NCI-H526 treated with DMSO at 0.1 percent for 48 hours (cell line): ENCODE data around the gene TNFAIP1.
"Not testable (repeated sequence)": the region's sequence is repeated elsewhere in the genome, so short reads cannot be mapped to it uniquely, and the experiment has no call there.

ENCODE experiments used
- DNase-seq: peaks from one replicate; lab custom pipeline; 2025; lab: John Stamatoyannopoulos, UW

Gene TNFAIP1

DNA sequence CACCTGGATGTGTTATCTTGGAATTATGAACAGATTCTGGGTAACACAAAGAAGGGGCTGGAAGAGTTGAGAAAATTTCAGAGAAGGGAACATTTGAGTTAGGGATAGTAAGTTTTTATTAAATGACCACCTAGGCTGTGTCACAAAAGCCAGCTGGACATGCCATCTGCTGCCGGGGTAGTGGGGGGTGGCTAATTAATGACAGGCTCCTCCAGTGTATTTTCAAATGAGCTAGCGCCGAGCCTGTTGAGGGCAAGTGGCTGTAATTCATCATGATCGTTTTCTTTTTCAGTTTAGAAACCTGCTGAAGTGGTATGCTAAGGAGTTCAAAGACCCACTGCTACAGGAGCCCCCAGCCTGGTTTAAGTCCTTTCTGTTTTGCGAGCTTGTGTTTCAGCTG lies 10.3 kb upstream of the TNFAIP1 start:
- no peak for DNase-seq

DNA sequence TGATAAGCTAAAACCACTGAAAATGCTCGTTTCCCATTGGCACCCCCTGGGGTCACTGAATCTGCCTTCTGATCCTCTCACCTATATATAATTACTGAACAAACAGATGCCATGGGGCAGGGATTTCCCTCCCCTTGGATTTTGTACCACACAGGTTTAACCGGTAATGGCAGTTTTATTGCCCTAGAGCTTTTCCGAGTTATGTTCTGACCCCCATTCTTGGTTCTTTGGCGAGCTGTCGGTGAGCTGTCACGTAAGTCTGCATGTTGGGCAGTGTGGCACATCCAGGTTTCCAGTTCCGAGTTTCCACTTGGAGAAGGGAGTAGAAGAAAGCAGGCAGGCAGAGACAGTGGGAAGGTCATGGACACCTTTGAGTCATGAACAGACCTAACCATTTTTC lies 9.4 kb upstream of the TNFAIP1 start:
- no peak for DNase-seq

DNA sequence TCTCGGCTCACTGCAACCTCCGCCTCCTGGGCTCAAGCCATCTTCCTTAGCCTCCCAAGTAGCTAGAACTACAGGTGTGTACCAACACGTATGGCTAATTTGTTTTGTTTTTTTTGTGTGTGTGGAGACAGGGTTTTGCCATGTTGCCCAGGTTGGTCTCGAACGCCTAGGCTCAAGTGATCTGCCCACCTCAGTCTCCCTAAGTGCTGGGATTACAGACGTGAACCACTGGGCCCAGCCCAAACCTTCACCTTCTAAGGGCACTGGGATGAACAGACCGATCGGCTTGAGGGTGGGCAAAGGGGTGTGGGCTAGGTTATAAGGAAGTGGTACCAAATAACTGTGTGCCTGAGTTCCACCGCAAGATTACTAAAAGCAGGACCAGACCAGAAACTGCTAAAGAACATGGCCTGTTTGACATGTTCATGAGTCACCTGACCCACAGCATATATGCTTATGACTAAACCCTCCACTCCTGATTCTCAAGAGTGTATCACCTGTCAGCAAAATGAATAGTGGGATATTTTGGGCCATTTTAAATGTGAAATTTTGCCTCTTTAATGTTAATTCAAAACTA lies 8.4 kb upstream of the TNFAIP1 start:
- DNase-seq, result no peak

DNA sequence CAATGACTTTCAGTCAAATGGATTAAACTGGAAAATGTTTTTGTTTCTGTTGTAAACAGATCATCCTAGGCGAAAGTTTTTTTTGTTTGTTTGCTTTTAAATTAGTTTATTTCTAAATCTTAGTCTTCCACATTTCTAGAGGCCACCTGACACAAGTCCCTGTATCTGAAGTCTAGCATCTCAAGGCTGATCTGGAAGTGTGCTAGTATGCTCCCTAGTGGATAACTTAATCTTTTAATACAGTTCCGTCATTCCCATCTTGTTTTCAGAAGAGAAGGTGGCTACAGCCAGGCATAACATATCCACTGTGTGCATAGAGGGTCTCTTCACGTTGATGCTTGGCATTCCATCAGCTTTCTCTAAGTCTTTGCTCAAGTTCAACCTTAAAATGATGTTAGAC lies 7.9 kb upstream of the TNFAIP1 start:
- DNase-seq, result no peak

DNA sequence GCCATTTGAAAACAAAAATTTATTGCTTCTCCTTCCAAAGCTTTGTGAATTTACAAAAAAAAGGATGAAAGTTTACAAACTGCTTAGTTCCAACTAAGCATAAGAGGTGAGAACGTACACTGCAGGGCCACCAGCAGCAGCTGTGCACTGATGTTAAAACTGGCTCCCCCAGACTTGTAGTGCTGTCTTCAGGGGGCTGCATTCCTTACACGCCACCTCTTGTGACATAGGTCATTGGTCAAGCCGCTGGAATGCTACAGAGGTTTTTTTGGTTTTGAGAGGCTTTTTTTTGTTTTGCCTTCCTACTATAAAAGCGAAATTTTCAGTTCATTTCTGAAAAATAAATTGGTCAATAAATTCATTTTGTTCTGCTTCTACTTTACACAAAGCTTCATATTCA lies 7.2 kb upstream of the TNFAIP1 start:
- no peak for DNase-seq

- no peak for DNase-seq
Measured at GRCh38 chr17:28330671-28331070, 4.9 kb upstream of the TNFAIP1 start.

DNA sequence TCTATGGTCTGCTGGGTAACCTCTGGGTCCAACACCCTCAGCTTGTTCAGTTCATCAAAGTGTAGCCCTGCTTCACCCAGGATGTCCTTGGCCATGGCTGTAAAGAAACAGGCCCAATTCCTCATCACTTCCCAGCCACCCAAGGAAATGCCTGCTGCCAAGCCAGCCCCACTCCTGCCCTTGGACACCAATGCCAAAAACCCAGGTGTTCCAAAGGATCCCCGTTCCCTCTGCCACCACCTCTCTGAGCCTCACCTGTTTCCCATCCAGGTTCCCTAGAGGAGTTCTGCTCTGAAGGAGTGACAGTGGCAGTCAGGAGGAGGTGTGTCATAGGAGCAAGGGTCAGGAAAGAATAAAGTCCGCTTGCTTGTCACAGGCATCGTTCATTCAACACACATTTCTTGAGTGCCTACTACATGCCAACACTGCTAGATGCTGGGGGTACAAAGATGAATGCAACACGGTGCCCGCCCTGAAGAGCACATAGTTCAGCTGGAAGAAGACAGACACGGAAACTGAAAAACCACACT lies 3.6 kb upstream of the TNFAIP1 start:
- no peak for DNase-seq

GRCh38 chr17:28333083-28333746 lies 2.3 kb upstream of the TNFAIP1 start:
- no peak for DNase-seq

- DNase-seq, result no peak
Measured at GRCh38 chr17:28334171-28334570, 1.4 kb upstream of the TNFAIP1 start.

DNA sequence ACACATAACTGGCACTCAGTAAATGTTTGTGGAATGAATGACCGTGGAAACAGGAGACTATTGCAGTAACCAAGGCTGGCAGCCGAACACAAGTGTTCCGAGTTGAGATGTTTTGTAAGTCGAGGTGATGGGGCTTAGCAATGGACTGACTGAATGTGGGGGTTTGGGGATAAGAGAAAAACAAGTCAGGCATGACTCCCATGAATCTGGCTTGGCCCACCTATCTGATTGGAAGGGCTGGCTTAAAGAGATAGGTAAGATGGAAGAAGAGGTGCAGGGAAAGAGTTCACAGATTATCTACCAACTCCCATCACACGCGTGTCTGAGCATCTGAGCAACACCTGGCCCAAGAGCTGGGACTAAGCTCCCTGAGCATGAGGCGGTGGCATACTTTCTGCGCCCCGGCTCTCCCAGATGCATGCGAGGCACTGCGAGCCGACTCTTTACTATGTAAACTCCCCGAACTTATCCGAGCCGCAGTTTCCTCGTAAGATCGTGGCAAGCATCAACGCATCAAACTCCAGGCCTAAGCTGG lies 828 bp upstream of the TNFAIP1 start:
- no peak for DNase-seq

- DNase-seq, result peak; percentile 46
Measured at GRCh38 chr17:28335959-28336871, 654 bp downstream of the TNFAIP1 start.

- no peak for DNase-seq
Measured at GRCh38 chr17:28338056-28338768, 2.7 kb downstream of the TNFAIP1 start.

GRCh38 chr17:28338769-28339212 lies 3.2 kb downstream of the TNFAIP1 start:
- not testable (repeated sequence) for DNase-seq

DNA sequence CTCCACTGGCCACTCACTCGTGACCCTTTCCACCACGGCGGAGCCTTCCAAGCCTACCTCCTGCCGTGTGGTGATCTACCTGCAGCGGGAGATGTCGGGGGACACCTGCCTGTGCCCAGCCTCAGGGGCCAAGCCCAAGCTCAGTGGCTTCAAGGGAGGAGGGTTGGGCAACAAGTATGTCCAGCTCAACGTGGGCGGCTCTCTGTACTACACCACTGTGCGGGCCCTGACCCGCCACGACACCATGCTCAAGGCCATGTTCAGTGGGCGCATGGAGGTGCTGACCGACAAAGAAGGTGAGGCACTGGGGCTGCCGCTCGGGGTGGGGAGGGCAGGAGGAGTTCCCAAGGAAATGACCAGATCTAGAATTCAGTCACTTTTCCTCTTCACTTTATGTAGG lies 3.9 kb downstream of the TNFAIP1 start:
- DNase-seq, result no peak

DNA sequence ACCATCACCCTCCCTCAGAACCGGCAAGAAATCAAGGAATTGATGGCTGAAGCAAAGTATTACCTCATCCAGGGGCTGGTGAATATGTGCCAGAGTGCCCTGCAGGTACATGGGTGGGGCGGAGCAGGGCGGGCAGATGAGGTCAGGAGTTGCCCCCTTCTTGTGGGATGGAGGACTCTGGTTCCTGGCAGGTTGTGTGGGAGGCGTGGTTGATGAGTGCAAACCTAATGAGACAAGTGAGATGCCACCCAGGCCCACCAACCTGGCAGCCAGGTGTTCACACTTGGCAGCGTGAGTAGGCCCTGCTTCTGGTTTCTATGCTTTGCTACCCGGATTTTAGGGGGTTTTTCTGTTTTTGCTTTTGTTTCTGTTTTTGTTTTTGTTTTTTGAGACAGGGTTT lies 4.8 kb downstream of the TNFAIP1 start:
- DNase-seq, result no peak

GRCh38 chr17:28341516-28341915 lies 6.0 kb downstream of the TNFAIP1 start:
- no peak for DNase-seq

- no peak for DNase-seq
Measured at GRCh38 chr17:28342313-28342712, 6.8 kb downstream of the TNFAIP1 start.

GRCh38 chr17:28343491-28343932 lies 8.0 kb downstream of the TNFAIP1 start:
- no peak for DNase-seq

DNA sequence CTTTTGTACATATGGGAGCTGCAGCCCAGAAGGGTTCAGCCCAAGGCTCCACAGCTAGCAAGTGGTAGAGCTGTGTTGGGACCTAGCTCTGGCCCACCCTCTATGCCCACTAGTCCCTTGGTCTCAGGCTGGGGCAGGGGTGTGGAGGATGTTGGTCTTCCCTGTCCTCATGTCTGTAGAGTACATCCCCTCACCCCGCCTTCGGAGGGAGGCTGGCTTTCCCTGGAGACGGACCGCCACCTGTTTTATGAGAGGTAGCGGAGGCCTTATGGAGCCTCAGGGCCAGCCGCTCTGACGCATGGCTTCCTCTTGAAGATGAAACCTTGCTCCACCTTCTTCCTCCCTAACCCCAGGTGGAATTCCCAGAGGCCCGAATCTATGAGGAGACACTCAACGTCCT lies 8.4 kb downstream of the TNFAIP1 start:
- no peak for DNase-seq

DNA sequence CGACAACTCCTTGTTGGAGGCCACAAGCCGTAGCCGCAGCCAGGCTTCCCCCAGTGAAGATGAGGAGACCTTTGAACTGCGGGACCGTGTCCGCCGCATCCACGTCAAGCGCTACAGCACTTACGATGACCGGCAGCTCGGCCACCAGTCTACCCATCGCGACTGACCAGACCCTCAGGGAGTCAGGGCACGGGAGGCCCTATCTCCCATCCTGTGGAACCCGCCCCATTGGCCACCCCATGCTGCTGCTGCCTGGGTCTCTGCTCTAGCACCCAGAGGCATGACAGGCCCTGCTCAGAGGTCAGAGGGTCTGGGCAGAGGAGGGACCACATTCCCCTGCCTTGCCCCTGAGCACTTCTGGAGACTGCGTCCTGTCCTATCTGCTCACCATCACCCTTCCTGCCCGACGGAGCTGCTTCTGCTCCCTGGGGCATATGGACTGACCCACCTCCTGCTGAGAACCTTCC lies 8.9 kb downstream of the TNFAIP1 start:
- DNase-seq, result no peak

GRCh38 chr17:28345419-28346198 lies 10.0 kb downstream of the TNFAIP1 start:
- DNase-seq, result no peak
